Karpas-422 (cell line): Measurements from ENCODE around the gene CDX1. TPM values are rescaled to one million over a fixed set of nuclear protein-coding genes. Genes with fewer than 3 reads are reported as not detected.

Source experiments
- DNase-seq: peaks from one replicate; pipeline ENCODE4 v3.0.0-alpha.2; 2015
- H2AFZ ChIP-seq: fragments of 200-600 bp; sonication (generic); 2 replicates; pipeline ENCODE4 v1.6.1; 2014; ENCODE audit warnings: antibody characterized with exemption, low read length, mixed read lengths
- H3K27ac ChIP-seq: fragments of 200-600 bp; sonication (generic); 2 replicates; pipeline ENCODE4 v1.5.1; 2014; ENCODE audit warnings: mild to moderate bottlenecking, low read length, moderate library complexity
- H3K27me3 ChIP-seq: fragments of 200-600 bp; sonication (generic); 2 replicates; pipeline ENCODE4 v1.6.1; 2014; ENCODE audit warnings: low read length, mixed read lengths
- H3K36me3 ChIP-seq: fragments of 200-600 bp; sonication (generic); 2 replicates; pipeline ENCODE4 v1.6.1; 2014; ENCODE audit warnings: low read length, mixed read lengths; ENCODE audit not compliant: insufficient read depth
- H3K4me1 ChIP-seq: fragments of 200-600 bp; sonication (generic); 2 replicates; pipeline ENCODE4 v1.6.1; 2014; ENCODE audit warnings: mild to moderate bottlenecking, low read length, mixed read lengths
- H3K4me2 ChIP-seq: fragments of 200-600 bp; sonication (generic); 2 replicates; pipeline ENCODE4 v1.6.1; 2014; ENCODE audit warnings: low read length, low read depth, mild to moderate bottlenecking; ENCODE audit not compliant: poor library complexity, severe bottlenecking
- H3K4me3 ChIP-seq: fragments of 200-600 bp; sonication (generic); 2 replicates; pipeline ENCODE4 v1.5.1; 2014; ENCODE audit warnings: mild to moderate bottlenecking, antibody characterized with exemption, low read length, mixed read lengths
- H3K79me2 ChIP-seq: fragments of 200-600 bp; sonication (generic); 2 replicates; pipeline ENCODE4 v1.6.1; 2014; ENCODE audit warnings: mild to moderate bottlenecking, low read length, mixed read lengths
- H3K9ac ChIP-seq: fragments of 200-600 bp; sonication (generic); 2 replicates; pipeline ENCODE4 v1.6.0; 2014; ENCODE audit warnings: low read length
- H3K9me2 ChIP-seq: fragments of 200-600 bp; sonication (generic), shearing (Covaris generic); replicated peaks from 2 replicates; pipeline ENCODE4 v1.6.0; 2014; ENCODE audit warnings: mild to moderate bottlenecking, low read length, moderate library complexity; ENCODE audit not compliant: insufficient read depth
- H3K9me3 ChIP-seq: fragments of 300-700, 200-600 bp; sonication (generic); 2 replicates; pipeline ENCODE4 v1.6.1; 2014; ENCODE audit warnings: low read length, mixed read lengths
- H4K20me1 ChIP-seq: fragments of 200-600 bp; sonication (generic); 2 replicates; pipeline ENCODE4 v1.6.1; 2014; ENCODE audit warnings: mild to moderate bottlenecking, antibody characterized with exemption, low read length, low read depth; ENCODE audit not compliant: insufficient read depth
- total RNA-seq: library from RNA; depleted of rRNA; stranded (reverse); fragments of >200 nt; shearing (Covaris generic); gene quantifications from 2 replicates; pipeline ENCODE4 v1.2.3, GENCODE V29; 2014; ENCODE audit warnings: low replicate concordance

Gene CDX1
- total RNA-seq, 1 experiment from 2014 or later = not detected

DNA sequence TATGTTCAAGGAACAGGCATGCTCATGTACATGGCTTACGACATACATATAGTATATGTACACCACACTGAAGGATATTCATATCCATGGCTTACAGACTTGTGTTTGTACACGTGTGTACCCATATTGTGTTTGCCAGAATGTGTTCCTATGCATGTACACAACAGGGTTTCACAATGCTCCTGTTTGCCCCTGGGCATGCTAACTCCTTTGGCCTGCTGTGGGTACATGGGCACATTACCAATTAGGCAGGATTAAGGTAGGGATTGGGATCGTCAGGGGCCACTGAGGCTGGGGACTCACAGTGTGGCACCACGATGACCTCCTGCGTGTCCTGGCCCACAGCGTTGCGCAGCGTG, 37.1 kb upstream of the CDX1 start:
- H3K4me1 ChIP-seq = no peaks in the 10 kb centered on the region
- H3K27me3 ChIP-seq = no peaks in the 10 kb centered on the region
- no peak overlapping the region for H3K4me3 ChIP-seq
- H3K36me3 ChIP-seq = no peaks in the 10 kb centered on the region
- no peaks in the 10 kb centered on the region for H3K9me2 ChIP-seq
- H3K9me3 ChIP-seq = no peaks in the 10 kb centered on the region
- no peak overlapping the region for H3K9ac ChIP-seq
- no peak overlapping the region for H2AFZ ChIP-seq
- no peaks in the 10 kb centered on the region for H3K79me2 ChIP-seq
- H3K27ac ChIP-seq = no peak overlapping the region
- DNase-seq = no peak
- H4K20me1 ChIP-seq = no peaks in the 10 kb centered on the region
- H3K4me2 ChIP-seq = no peak overlapping the region

DNA sequence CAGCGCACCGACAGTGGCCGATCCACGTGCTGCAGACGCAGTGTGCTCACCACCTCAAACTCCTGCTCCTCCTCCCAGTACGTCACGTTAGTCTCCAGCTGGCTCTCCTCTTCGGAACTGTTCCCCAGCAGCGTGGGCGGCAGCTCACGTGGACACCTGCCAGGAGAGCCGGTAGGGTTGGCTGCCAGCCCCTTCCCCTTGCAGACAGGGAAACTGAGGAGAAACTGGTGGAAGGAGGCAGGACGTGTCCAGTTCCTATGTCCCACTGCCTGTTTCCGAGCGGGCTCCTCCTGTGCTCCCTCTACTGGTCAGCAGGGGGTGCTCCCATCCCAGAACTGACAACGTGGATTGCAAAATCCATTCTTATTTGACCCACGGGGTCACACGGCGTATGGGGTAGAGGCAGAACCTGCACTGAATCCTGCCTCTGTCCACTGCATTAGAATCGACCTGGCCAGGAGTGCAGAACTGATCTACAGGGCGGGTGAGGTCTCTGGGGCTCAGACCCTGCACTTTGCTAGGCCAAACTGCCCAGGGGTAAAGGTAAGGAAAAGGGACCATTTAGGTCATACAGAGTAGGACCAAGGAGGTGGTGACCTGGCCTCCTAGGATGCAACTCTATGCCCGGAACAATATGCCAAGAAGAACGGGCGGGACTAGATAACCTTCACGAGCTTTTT, 36.6 kb upstream of the CDX1 start:
- Histone ChIP-seq H3K36me3 (no peaks in the 10 kb centered on the region), H3K4me2 (no peak overlapping the region), H3K9me2 (no peaks in the 10 kb centered on the region), H3K9ac (no peak overlapping the region), H3K27me3 (no peaks in the 10 kb centered on the region), H3K4me3 (no peak overlapping the region), H3K9me3 (no peaks in the 10 kb centered on the region), H4K20me1 (no peaks in the 10 kb centered on the region), H2AFZ (no peak overlapping the region), H3K4me1 (no peaks in the 10 kb centered on the region), H3K79me2 (no peaks in the 10 kb centered on the region), H3K27ac (no peak overlapping the region)
- DNase-seq = peak; percentile 81

DNA sequence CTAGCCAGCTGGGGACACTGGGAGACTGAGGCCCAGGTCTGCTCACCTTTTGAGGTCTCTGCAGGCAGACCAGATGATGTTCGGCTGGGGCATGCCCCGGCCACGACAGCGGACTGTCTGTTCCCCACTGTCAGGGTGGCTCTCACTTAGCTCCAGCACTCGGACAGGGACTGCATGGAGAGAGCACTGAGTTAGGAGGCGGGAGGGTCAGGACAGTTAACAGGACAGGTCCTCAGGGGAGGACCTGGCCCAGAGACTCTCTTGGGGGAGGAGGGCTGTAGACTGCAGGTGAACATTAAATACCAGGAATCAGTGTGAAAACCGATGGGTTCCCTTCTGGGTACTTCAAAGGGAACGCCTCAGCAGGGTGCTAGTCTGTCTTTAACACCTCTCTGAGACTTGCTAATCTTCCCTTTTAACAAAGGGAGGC, 36.1 kb upstream of the CDX1 start:
- no peaks in the 10 kb centered on the region for H3K9me3 ChIP-seq
- no peak for DNase-seq
- H3K79me2 ChIP-seq = no peaks in the 10 kb centered on the region
- no peak overlapping the region for H3K27ac ChIP-seq
- H3K4me2 ChIP-seq = no peak overlapping the region
- no peak overlapping the region for H3K4me3 ChIP-seq
- H3K9me2 ChIP-seq = no peaks in the 10 kb centered on the region
- H2AFZ ChIP-seq = no peak overlapping the region
- H3K4me1 ChIP-seq = no peaks in the 10 kb centered on the region
- no peaks in the 10 kb centered on the region for H3K27me3 ChIP-seq
- no peaks in the 10 kb centered on the region for H4K20me1 ChIP-seq
- no peaks in the 10 kb centered on the region for H3K36me3 ChIP-seq
- no peak overlapping the region for H3K9ac ChIP-seq

DNA sequence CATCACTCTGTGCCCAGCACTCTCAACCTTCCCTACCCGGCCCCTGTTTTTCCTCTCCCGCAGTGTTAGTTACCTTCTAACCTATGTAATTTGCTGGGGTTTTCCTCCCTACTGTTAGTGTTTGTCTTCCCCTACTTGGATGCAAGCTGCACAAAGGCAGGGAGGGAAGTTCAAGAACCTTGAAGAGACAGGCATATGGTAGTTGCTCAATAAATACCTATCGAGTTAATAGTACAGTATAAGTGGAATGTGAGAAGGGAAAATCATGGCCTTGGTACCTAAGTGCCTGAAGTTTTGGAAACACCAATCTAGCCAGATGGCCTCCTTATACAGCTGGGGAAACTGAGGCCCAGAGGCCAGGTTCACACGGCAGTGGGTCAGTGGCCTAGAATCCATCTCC, 35.1 kb upstream of the CDX1 start:
- H3K9me2 ChIP-seq = no peaks in the 10 kb centered on the region
- no peaks in the 10 kb centered on the region for H3K9me3 ChIP-seq
- H3K9ac ChIP-seq = no peak overlapping the region
- H3K27me3 ChIP-seq = no peaks in the 10 kb centered on the region
- no peaks in the 10 kb centered on the region for H3K36me3 ChIP-seq
- no peak overlapping the region for H3K4me2 ChIP-seq
- no peak overlapping the region for H3K27ac ChIP-seq
- H3K4me1 ChIP-seq = no peaks in the 10 kb centered on the region
- DNase-seq = no peak
- no peaks in the 10 kb centered on the region for H4K20me1 ChIP-seq
- no peak overlapping the region for H2AFZ ChIP-seq
- no peak overlapping the region for H3K4me3 ChIP-seq
- no peaks in the 10 kb centered on the region for H3K79me2 ChIP-seq

DNA sequence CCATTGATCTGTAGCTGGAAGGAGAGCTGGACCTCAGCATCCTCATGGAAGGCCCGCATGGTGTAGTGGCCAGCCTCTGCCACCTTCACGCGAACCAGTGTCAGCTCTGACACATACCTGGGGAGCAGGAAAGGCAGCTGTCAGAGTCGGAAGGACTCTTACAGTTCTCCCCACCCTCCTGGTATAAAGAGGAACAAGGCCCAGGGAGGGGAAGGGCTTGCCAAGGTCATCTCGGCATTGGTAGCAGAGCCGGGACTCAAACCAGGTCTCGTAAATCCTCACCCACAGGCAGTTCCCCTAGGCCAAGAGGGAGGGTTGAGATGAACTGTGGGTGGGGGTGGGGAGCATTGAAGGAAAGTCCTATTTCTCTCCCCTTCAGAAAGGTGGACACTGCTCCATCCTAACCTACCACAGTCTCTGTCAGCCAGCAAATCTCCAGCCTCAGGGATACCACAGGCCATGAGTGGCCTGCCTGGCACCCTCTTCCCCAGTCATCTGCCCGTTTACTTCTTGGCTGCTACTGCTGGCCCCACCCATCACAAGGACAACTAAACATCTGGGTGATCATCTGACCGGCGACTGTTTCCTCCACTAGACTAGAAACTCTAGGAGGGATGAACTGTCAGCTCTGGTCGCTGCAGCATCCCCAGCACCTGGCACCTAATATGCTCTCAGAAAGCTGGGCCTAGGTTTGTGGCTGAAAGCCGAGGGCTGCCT, 34.4 kb upstream of the CDX1 start:
- Histone ChIP-seq H3K4me1 (no peaks in the 10 kb centered on the region), H3K9me3 (no peaks in the 10 kb centered on the region), H3K79me2 (no peaks in the 10 kb centered on the region), H3K36me3 (no peaks in the 10 kb centered on the region), H3K9ac (no peak overlapping the region), H3K27ac (no peak overlapping the region), H3K4me2 (no peak overlapping the region), H3K4me3 (no peak overlapping the region), H4K20me1 (no peaks in the 10 kb centered on the region), H3K27me3 (no peaks in the 10 kb centered on the region), H2AFZ (no peak overlapping the region), H3K9me2 (no peaks in the 10 kb centered on the region)
- DNase-seq = no peak

DNA sequence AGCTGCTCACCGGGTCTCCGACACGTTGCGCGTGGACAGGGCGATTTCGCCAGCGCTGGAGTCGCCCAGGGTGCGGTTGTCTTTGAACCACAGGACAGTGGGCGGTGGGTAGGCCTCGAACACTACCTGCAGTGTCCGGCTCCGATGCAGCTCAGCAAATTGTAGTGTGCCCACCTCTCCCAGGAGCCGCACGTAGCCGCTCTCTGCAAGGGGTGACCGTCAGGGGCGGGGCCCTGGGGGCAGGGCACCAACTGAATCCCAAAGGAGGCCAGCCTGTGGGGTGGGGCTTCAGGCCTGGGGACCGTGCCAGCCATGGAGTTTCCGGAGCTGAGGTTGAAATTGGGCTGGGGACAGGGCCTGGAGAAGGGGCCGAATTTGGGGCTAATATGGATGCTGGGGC, 33.8 kb upstream of the CDX1 start:
- Histone ChIP-seq H3K36me3 (no peaks in the 10 kb centered on the region), H3K4me2 (no peak overlapping the region), H3K79me2 (no peaks in the 10 kb centered on the region), H4K20me1 (no peaks in the 10 kb centered on the region), H3K27ac (no peak overlapping the region), H3K4me3 (no peak overlapping the region), H3K4me1 (no peaks in the 10 kb centered on the region), H3K9ac (no peak overlapping the region), H3K9me3 (no peaks in the 10 kb centered on the region), H3K27me3 (no peaks in the 10 kb centered on the region), H3K9me2 (no peaks in the 10 kb centered on the region), H2AFZ (no peak overlapping the region)
- DNase-seq = no peak

DNA sequence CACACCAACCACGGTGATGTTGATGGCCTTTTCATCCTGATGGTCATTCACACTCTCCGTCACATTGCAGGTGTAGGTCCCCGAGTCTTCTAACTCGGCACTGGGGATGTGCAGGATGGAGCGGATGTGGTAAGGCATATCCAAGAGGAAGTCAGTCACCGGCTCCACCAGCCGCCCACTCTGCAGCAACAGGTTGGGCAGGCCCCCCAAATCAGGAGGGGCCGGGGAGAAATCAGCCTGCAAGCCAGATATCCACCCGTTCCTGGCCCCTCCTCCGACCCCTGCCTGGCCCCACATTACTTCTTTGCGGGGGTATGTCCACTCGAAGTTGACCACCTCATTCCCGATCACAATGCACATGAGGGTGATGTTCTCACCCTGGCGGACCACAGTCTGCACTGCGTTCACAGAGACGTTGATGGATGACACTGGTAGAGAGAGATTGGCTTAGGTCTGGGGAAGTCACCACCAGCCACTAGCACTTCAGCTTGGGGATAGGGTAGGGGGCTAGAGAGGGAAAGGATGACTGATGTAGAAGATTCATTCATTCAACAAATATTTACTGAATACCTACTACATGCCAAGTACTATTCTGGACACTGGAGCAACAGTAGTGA, 32.9 kb upstream of the CDX1 start:
- Histone ChIP-seq H3K4me2 (no peak overlapping the region), H2AFZ (no peak overlapping the region), H3K36me3 (no peaks in the 10 kb centered on the region), H3K27me3 (no peaks in the 10 kb centered on the region), H3K9me2 (no peaks in the 10 kb centered on the region), H3K79me2 (no peaks in the 10 kb centered on the region), H3K9ac (no peak overlapping the region), H3K27ac (no peak overlapping the region), H3K4me3 (no peak overlapping the region), H4K20me1 (no peaks in the 10 kb centered on the region), H3K4me1 (no peaks in the 10 kb centered on the region), H3K9me3 (no peaks in the 10 kb centered on the region)
- no peak for DNase-seq

DNA sequence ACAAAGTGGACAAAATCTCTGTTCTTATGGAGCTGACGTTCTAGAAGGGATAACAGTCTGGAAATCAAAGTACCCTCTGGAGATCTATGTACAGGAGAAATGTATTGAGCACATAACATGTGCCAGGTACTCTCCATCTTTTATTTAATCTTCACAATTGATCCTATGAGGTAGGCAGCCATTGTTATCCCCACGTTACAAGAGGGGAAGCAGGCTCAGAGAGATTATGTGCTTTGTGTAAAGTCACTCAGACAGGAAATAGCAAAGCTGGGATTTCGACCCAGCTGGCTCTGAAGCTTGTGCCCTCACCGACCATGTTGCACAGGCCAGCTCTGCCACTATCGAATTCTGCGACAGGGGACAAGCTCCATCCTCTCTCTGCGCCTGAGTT, 32.4 kb upstream of the CDX1 start:
- no peaks in the 10 kb centered on the region for H3K79me2 ChIP-seq
- DNase-seq = no peak
- no peak overlapping the region for H3K4me3 ChIP-seq
- H3K9me3 ChIP-seq = no peaks in the 10 kb centered on the region
- H3K27me3 ChIP-seq = no peaks in the 10 kb centered on the region
- no peaks in the 10 kb centered on the region for H3K4me1 ChIP-seq
- H3K9me2 ChIP-seq = no peaks in the 10 kb centered on the region
- no peak overlapping the region for H3K9ac ChIP-seq
- no peak overlapping the region for H3K4me2 ChIP-seq
- H2AFZ ChIP-seq = no peak overlapping the region
- no peak overlapping the region for H3K27ac ChIP-seq
- no peaks in the 10 kb centered on the region for H3K36me3 ChIP-seq
- no peaks in the 10 kb centered on the region for H4K20me1 ChIP-seq
